ENCODE measurements around the gene PTPRT. TPM values are rescaled to one million over a fixed set of nuclear protein-coding genes. Genes with fewer than 3 reads are reported as not detected.

Gene PTPRT
- total RNA-seq, 1 donor from 2014 or later: not detected

DNA sequence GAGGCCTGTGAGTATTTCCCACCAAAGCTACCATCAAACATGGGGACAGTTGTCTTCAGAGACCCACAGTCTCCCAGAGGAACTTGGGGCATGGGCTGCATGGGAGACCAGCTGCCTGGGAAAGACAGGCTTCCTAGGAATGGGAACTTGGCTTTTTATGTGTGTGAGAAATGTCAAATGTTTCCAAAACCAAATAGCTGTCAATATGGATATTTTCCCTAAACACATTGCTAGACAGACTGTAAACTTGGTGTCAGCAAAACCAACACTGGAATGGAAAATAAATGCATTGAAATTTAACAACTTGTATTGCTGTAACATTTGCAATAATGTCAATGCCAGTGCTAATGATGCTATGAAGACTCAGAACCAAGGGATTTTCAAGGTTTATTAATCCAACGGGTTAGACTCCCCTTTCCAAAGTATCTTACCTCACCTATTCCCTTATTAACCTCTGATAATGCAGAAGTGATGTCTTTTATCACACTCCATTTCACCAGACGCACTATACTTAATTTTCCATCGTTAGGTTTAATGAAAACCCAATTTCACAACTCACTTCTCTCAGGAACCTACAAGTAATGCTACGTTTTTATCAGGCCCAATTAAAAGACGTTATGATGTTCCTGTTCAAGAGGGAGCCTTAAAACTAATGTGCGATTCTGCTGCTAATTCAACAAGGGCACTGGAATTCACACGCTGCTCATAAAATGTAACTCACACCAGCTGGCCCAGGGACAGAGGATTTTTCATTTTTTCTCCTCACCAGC is 1025.4 kb downstream of the PTPRT start:
- no peak for DNase-seq

- DNase-seq: no peak
These were observed 1028.4 kb downstream of the PTPRT start for GRCh38 chr20:42161228-42161829.

GRCh38 chr20:42159808-42160207 is 1029.9 kb downstream of the PTPRT start:
- no peak for DNase-seq

- DNase-seq: no peak
These were observed 1031.4 kb downstream of the PTPRT start for GRCh38 chr20:42158272-42158671.

DNA sequence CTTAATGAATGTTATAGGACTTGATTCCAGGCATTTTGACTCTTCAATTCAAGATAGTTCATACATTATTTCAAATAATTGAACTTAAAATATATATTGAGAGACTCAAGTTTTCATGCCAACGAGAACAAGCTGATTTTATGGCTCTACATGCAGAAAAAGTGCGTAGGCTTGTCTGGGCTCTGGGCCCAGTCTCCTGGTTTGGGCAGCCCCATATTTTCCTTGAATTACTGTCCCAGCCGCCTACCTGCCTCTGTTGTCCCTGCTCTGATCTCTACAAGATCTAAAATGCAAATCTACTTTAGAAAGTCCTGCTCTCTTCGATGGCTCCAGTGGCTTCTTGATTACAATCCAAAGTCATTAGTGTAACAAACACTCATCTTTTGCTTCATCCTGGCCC is 1034.1 kb downstream of the PTPRT start:
- no peak for DNase-seq

DNA sequence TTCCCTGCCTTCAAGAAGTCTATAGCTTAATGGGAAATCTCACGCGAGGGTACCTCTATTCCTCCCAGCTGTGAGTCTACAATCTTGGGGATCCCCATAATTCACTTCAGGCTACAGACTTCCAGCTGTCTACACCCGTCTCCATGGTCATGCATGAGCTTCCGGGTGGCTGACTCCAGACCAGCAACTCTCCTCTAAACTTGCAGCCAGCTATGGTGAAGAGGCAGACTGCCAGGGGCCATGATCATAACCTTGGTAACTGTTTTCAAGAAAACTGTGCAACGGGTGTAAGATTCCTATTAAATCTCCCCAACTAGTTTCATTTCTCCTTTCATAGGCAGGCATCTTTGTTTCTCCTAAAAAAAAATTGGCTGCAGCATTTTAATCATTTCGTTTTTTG is 1037.1 kb downstream of the PTPRT start:
- no peak for DNase-seq

DNA sequence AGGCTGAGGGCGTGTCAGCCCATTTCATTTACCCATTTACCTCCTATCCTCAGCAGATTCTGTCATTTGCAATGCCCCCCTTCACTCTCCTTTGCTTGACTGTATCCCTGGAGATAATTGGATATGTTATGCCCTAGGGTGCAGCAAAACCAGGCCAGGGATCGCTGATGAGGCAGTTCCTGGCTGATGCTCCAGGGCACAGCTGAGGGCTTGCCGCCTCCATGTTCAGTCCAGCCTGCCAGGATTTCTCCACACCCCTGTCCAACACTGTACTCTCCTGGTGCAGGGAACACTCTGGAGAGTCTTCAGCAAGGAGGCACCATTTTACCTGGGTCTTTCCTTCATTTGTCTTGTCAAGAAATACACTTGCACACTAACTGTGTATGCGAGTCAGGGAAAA is 1039.5 kb downstream of the PTPRT start:
- no peak for DNase-seq

- DNase-seq: no peak
These were observed 1051.0 kb downstream of the PTPRT start for GRCh38 chr20:42138729-42139128.

DNA sequence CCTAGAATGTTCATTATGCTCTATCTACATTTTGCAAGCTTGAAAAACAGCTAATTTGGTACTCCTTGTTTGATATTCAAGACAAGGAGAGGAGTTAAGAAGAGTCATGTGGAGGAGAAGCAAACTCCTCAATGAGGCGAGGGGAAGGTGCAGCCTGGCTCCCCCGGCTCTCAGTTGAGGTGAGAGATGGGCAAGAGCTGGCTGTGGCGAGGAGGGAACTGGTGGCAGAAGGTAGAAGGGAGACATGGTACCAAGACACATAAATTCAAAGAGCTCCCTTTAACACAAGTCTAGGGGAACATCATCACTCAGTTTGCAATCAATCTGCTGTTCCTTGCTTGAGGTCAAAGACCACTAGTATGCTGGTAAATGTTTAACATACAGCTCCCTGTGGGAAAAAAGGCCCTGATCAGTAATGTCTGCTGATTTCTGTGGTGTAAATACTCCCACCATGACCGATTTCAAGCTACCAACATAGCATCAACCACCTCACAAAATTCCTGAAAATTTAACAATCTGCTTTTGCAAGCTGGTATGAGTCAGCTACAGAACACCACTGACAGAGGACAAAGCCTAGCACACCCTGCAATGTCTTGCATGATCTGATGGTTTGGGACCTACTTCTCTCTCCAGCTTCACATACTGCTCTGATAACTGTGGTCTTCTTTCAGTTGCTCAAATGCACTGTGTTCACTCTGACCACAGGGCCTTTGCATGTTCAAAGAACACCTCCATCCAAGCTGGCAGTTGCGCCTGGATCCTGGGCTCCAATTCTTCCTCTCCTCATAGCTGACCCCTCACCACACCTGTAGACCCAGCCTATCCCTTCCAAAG is 1055.2 kb downstream of the PTPRT start:
- no peak for DNase-seq

- DNase-seq: no peak
These were observed 1058.7 kb downstream of the PTPRT start for GRCh38 chr20:42130810-42131596.

DNA sequence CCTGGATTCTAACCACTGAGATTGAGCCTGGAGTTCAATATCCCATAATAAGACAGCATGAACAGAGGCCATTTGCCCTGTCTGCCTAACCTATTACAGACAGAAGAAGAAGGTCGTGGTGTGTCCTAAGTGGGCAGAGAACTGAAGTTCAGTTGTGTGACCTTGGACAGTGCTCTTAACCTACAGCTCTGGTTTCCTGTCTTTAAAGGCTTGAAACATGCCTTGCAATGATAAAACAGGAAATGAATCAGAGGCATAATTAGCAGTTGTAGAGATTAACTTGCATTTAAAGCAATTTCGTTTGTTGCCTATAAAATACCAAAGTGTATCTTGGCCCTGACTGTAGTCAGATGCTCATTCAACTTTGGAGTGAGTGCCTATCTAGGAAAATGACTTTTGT is 1064.3 kb downstream of the PTPRT start:
- no peak for DNase-seq

- DNase-seq: no peak
These were observed 1065.7 kb downstream of the PTPRT start for GRCh38 chr20:42123981-42124473.

DNA sequence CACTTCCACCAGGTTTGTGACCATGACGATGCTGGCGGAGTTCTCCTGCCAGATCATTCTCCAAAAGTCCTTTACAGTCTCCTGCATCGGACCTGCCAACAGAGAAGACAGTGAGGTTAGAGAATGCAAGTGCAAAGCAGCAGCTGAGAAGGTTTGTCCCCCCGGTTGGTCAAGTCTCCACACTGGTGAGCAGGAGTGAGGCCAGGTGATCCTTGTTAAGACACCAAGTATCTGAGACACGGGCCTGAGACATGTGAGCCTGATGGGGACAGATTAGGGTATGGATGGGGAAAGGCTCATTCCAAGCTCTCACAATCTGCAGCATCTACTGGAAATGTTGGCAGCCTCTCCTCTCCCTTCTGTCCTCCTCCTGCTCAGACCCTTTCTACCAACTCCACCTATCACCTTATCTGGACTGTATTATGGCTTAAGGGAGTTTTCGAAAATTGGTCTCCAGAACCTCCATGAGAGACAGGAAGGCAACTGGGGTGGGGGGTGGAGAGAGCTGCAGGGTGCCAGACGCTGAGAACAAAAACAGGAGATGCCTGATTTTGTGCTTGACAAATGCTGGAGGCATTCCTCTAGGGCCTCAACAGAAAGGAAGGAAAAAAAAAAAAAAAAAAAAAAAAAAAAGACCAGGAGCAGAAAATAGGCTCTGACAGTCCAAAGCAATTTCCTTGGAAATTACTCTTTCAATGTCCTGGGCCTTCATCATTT is 1071.1 kb downstream of the PTPRT start:
- no peak for DNase-seq

- no peak for DNase-seq
These were observed 1071.7 kb downstream of the PTPRT start for GRCh38 chr20:42118001-42118400.

GRCh38 chr20:42113236-42113635 is 1076.5 kb downstream of the PTPRT start:
- DNase-seq: no peak

DNA sequence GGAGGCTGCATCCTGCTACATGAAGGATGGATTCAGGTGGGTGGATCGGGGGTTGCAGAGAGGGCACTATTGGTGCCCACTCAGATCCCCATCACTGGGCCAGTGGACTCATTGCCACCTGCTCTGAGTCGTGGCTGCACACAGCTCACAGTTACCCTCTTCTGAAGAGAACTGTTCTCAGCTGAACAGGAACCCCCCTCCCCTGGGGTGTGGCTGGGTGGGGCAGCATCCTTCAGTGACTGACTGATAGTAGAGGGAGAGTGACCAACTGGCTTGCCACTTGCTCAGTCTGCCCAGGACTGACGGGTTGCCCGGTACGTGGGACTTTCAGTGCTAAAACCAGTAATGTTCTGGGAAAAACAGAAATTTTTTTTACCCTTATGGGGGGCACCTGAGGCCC is 1077.5 kb downstream of the PTPRT start:
- no peak for DNase-seq

DNA sequence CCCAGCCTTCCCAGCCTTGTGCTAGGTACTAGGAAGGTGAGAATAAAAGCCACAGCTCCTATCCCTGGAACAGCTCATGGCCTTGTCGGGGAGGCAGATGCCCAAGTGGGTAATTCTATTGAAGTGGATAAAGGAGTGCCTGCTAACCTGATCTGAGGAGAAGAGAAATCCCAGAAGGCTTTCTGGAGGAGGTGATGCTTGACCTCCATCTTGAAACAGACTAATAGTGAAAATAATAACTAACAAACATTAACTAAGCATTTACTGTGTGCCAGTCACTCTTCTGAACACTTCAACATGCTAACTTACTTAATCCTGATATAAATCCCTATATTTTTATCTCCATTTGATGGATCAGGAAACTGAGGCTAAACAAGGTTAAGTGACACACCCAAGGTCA is 1078.4 kb downstream of the PTPRT start:
- no peak for DNase-seq

- no peak for DNase-seq
These were observed 1079.4 kb downstream of the PTPRT start for GRCh38 chr20:42110301-42110700.

GRCh38 chr20:42102000-42102399 is 1087.7 kb downstream of the PTPRT start:
- no peak for DNase-seq

DNA sequence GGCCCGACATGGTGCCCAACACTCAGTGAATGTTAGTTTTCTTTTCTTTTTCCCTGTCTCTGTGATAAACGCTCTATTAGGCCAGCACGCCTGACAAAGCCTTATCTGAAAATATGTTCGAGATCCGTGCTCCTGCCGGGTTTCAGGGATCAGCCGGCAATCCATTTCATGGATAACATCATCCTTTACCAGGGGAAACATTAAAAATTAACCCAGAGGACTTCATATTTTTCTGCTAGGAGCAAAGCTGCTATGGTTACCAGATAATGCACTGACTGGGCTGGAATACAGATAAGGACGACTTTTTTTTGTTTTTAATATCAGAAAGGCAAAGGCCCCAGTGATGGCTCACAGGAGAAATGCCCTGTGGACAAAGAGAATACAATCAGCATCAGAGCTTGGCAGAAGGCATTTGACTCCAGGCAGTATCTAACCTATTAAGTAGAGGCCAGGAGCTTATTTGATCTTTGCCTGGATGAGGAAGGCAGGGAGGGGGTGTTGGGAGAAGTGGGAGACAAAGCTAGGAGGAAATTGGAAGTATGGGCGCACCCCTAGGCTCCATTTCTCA is 1089.5 kb downstream of the PTPRT start:
- no peak for DNase-seq

- DNase-seq: no peak
These were observed 1090.6 kb downstream of the PTPRT start for GRCh38 chr20:42099101-42099500.

DNA sequence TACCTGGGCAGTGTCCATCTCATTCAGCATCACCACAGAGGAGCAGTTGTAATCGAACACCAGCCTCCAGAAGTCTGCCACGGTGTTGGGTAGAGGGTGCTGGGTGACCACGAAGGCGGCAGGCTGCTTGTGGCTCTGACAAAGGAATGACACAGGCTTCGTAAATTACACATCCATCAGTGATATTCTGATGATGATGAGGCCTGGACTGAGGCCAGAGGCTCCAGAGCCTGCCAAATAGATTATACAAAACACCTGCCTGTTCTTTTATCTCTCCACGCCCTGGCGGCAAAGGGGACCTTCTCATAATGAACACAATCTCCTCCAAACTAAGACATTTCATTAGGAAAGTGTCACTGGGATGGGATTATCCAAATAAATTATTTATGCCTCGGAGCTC is 1091.3 kb downstream of the PTPRT start:
- DNase-seq: no peak

All from dermis blood vessel endothelial cell (primary cell).